GM12872 (cell line): ENCODE measurements around the gene C5.

ENCODE experiments used
- CTCF ChIP-seq: IDR thresholded peaks from 3 replicates; pipeline ENCODE4 v1.5.1; 2011; ENCODE audit warnings: low read depth, mild to moderate bottlenecking, low read length, moderate library complexity; ENCODE audit not compliant: insufficient read depth

C5 gene

GRCh38 chr9:121021301-121021700 is 28.8 kb downstream of the C5 start:
- TF ChIP-seq CTCF: no peak

- no peak for TF ChIP-seq CTCF
Measured at GRCh38 chr9:121019273-121019672, 30.8 kb downstream of the C5 start.

DNA sequence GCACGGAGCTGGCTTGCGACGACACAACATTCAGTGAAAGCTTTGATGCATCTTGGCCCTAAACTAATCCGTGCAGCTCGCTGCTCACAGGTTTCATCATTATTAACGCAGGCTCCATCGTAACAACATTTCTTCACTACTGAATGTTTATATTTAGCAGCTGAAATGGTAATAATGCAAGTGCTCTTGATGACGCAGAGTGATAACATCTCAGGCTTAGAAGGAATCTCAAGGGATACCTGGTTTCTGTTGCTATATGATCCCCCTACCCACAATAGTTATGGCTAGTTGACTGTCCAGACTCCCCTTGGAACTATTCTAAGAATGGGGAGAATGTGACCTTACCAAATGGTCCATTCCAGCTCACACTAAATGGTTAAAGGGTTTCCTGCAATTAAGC is 36.2 kb downstream of the C5 start:
- TF ChIP-seq CTCF: no peak

DNA sequence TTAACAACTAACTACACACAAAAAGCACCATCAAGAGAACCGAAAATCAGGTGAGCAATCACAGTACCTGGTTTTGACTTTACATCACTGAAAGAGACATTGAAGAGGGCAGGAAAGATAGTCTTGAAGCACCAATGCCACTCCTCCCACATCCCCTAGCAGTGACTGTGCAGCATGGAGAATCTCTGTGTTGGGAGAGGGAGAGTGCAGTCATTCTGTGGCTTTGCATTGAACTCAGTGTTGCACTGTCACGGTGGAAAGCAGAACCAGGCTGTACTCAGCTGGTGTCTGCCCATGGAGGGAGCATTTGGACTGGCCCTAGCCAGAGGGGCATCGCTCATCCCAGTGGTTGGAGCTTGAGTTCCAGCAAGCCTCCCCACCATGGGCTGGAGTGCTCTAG is 40.4 kb downstream of the C5 start:
- TF ChIP-seq CTCF: no peak

GRCh38 chr9:120999317-120999716 is 50.8 kb downstream of the C5 start:
- no peak for TF ChIP-seq CTCF

DNA sequence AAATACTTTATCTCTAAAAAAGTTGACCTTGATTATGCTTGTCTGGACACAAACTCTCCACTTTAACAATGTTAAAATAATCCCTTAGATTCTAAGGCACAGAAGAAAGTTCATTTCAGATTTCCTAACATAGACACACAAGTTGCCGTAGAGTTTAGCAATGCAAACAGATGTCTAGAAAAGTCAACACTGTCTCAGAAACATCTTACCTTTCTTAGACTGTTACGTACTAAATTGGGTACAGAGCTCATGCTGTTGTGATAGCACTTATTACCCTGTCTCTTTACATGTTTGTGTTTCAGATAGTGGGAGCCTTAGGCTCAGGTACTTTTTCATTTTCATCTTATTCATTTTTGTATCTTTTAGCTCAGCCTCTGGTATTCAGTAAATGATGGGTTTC is 52.0 kb downstream of the C5 start:
- no peak for TF ChIP-seq CTCF

DNA sequence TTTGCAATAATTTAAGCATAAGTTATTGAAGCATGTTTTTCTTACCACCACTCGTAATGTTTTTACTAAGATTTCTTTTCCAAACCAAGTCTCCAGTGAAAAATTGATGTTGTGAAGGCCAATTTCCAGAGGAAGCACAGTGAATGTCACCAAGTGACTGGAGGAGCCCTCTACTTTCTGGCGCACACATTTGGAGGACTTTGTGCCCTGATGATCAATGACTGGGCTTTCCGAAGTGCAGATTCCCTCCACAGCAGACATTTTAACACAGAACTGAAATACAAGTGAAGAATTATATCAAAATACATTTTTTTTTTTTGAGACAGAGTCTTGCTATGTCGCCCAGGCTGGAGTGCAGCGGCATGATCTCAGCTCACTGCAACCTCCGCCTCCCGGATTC is 52.6 kb downstream of the C5 start:
- TF ChIP-seq CTCF: no peak

GRCh38 chr9:120996409-120996808 is 53.7 kb downstream of the C5 start:
- TF ChIP-seq CTCF: no peak
